ENCODE data around the gene RALGDS.

RALGDS gene

GRCh38 chr9:133057006-133057405 lies 64.0 kb downstream of the RALGDS start:
- in situ Hi-C loops (cut with MboI; ENCODE audit: low sequenced_read_pairs), result no loop called here

- in situ Hi-C loops (cut with MboI; ENCODE audit: low sequenced_read_pairs), result no loop called here
Measured at GRCh38 chr9:133056533-133056932, 64.5 kb downstream of the RALGDS start.

GRCh38 chr9:133055788-133056420 lies 65.1 kb downstream of the RALGDS start:
- in situ Hi-C loops (cut with MboI; ENCODE audit: low sequenced_read_pairs), result no loop called here

- in situ Hi-C loops (cut with MboI; ENCODE audit: low sequenced_read_pairs), result no loop called here
Measured at GRCh38 chr9:133054966-133055365, 66.1 kb downstream of the RALGDS start.

- in situ Hi-C loops (cut with MboI; ENCODE audit: low sequenced_read_pairs), result no loop called here
Measured at GRCh38 chr9:133054194-133054890, 66.7 kb downstream of the RALGDS start.

- in situ Hi-C loops (cut with MboI; ENCODE audit: low sequenced_read_pairs), result no loop called here
Measured at GRCh38 chr9:133051966-133052539, 69.0 kb downstream of the RALGDS start.

GRCh38 chr9:133051281-133051900 lies 69.6 kb downstream of the RALGDS start:
- in situ Hi-C loops (cut with MboI; ENCODE audit: low sequenced_read_pairs), result no loop called here

- in situ Hi-C loops (cut with MboI; ENCODE audit: low sequenced_read_pairs), result no loop called here
Measured at GRCh38 chr9:133050781-133051180, 70.3 kb downstream of the RALGDS start.

GRCh38 chr9:133050142-133050541 lies 70.9 kb downstream of the RALGDS start:
- in situ Hi-C loops (cut with MboI; ENCODE audit: low sequenced_read_pairs), result no loop called here

- in situ Hi-C loops (cut with MboI; ENCODE audit: low sequenced_read_pairs), result no loop called here
Measured at GRCh38 chr9:133049043-133049442, 72.0 kb downstream of the RALGDS start.

- in situ Hi-C loops (cut with MboI; ENCODE audit: low sequenced_read_pairs), result no loop called here
Measured at GRCh38 chr9:133048595-133048994, 72.4 kb downstream of the RALGDS start.

Data from HL-60/S4 treated with retinoic acid at 250 ng/mL for 4 days and 3 days (cell line).